WTC11 (cell line): ENCODE data around the gene PHB1. TPM values are rescaled to one million over a fixed set of nuclear protein-coding genes. Genes with fewer than 3 reads are reported as not detected.
"Not testable (repeated sequence)": the region's sequence is repeated elsewhere in the genome, so short reads cannot be mapped to it uniquely, and the experiment has no call there.

Source experiments
- ATAC-seq: fragments of 200-7000 bp; cut with Tn5 transposase; 2 replicates; pipeline ENCODE4 v1.10.0; 2021; ENCODE audit warnings: mild to moderate bottlenecking, moderate library complexity
- CTCF ChIA-PET: fragments of 300-600 bp; sonication (Branson Sonifier 250); formaldehyde crosslinking; loops from one replicate; lab custom pipeline; 2021; ENCODE audit warnings: antibody characterized with exemption; lab: Charles Lee
- POLR2A ChIA-PET: fragments of 350-600 bp; sonication (Branson Sonifier 250); formaldehyde crosslinking; loops from one replicate; lab custom pipeline; 2021; ENCODE audit warnings: antibody characterized with exemption; lab: Charles Lee
- DNase-seq: peaks from one replicate; pipeline ENCODE4 v3.0.0; 2021; ENCODE audit warnings: low spot score
- H3K27ac Mint-ChIP-seq: 2 replicates; pipeline ENCODE4 v1.8.0; 2021; ENCODE audit warnings: mixed read lengths
- H3K27me3 Mint-ChIP-seq: 2 replicates; pipeline ENCODE4 v1.8.0; 2021; ENCODE audit warnings: low read depth, mild to moderate bottlenecking, moderate library complexity, mixed read lengths
- H3K36me3 Mint-ChIP-seq: 2 replicates; pipeline ENCODE4 v1.8.0; 2021; ENCODE audit warnings: mixed read lengths
- H3K4me1 Mint-ChIP-seq: 2 replicates; pipeline ENCODE4 v1.8.0; 2022; ENCODE audit warnings: mixed read lengths
- H3K4me3 Mint-ChIP-seq: 2 replicates; pipeline ENCODE4 v1.8.0; 2021; ENCODE audit warnings: mild to moderate bottlenecking, moderate library complexity, mixed read lengths
- H3K9me3 Mint-ChIP-seq: 2 replicates; pipeline ENCODE4 v1.8.0; 2021; ENCODE audit warnings: mixed read lengths
- ELF4 ChIP-seq: sonication (generic); formaldehyde crosslinking; IDR thresholded peaks from 2 replicates; pipeline ENCODE4 v1.8.1; 2022; ENCODE audit warnings: low read depth, mild to moderate bottlenecking, moderate library complexity, missing genetic modification reagents
- FOXJ3 ChIP-seq: sonication (generic); formaldehyde crosslinking; IDR thresholded peaks from 2 replicates; pipeline ENCODE4 v1.9.0; 2021; ENCODE audit warnings: missing genetic modification reagents, mild to moderate bottlenecking, borderline replicate concordance
- FOXP1 ChIP-seq: sonication (generic); formaldehyde crosslinking; IDR thresholded peaks from 2 replicates; pipeline ENCODE4 v1.8.0; 2022; ENCODE audit warnings: missing genetic modification reagents, mild to moderate bottlenecking, moderate library complexity, borderline replicate concordance
- FOXP4 ChIP-seq: sonication (generic); formaldehyde crosslinking; IDR thresholded peaks from 2 replicates; pipeline ENCODE4 v1.8.0; 2022; ENCODE audit warnings: mild to moderate bottlenecking, missing genetic modification reagents
- HMGXB4 ChIP-seq: sonication (generic); formaldehyde crosslinking; IDR thresholded peaks from 2 replicates; pipeline ENCODE4 v1.8.1; 2023; ENCODE audit warnings: mild to moderate bottlenecking, moderate library complexity, missing genetic modification reagents
- NFATC4 ChIP-seq: fragments of 250-450 bp; sonication (Bioruptor Pico); IDR thresholded peaks from 2 replicates; pipeline ENCODE4 v1.9.0; 2021; ENCODE audit warnings: mild to moderate bottlenecking
- NFE2L1 ChIP-seq: sonication (generic); formaldehyde crosslinking; IDR thresholded peaks from 2 replicates; pipeline ENCODE4 v1.8.1; 2023; ENCODE audit warnings: missing genetic modification reagents
- NFYB ChIP-seq: sonication (generic); formaldehyde crosslinking; conservative IDR thresholded peaks from 2 replicates; pipeline ENCODE4 v1.8.0; 2022; ENCODE audit warnings: low read depth, missing genetic modification reagents
- RORB ChIP-seq: fragments of 250-450 bp; sonication (Bioruptor Pico); IDR thresholded peaks from 2 replicates; pipeline ENCODE4 v1.9.0; 2021; ENCODE audit warnings: mild to moderate bottlenecking
- SOX15 ChIP-seq: fragments of 250-450 bp; sonication (Bioruptor Pico); IDR thresholded peaks from 2 replicates; pipeline ENCODE4 v1.9.0; 2021; ENCODE audit warnings: mild to moderate bottlenecking
- TEAD1 ChIP-seq: sonication (generic); formaldehyde crosslinking; IDR thresholded peaks from 2 replicates; pipeline ENCODE4 v1.8.0; 2022; ENCODE audit warnings: mild to moderate bottlenecking, missing genetic modification reagents
- ZBTB43 ChIP-seq: sonication (generic); formaldehyde crosslinking; IDR thresholded peaks from 2 replicates; pipeline ENCODE4 v1.8.1; 2023; ENCODE audit warnings: mild to moderate bottlenecking, missing genetic modification reagents
- ZNF121 ChIP-seq: sonication (generic); formaldehyde crosslinking; IDR thresholded peaks from 2 replicates; pipeline ENCODE4 v1.8.0; 2023; ENCODE audit warnings: missing genetic modification reagents
- ZNF396 ChIP-seq: fragments of 250-450 bp; sonication (Bioruptor Pico); IDR thresholded peaks from 2 replicates; pipeline ENCODE4 v1.8.0; 2021; ENCODE audit warnings: mild to moderate bottlenecking, moderate library complexity, borderline replicate concordance
- ZSCAN18 ChIP-seq: fragments of 250-450 bp; sonication (Bioruptor Pico); IDR thresholded peaks from 2 replicates; pipeline ENCODE4 v2.1.2; 2022; ENCODE audit warnings: mild to moderate bottlenecking, moderate library complexity
- total RNA-seq: library from RNA; stranded (reverse); gene quantifications from 3 replicates; pipeline ENCODE4 v1.2.3, GENCODE V29; 2021

Gene PHB1
- total RNA-seq, 1 experiment from 2014 or later, result 375 TPM

GRCh38 chr17:49422714-49423113 lies 8.0 kb upstream of the PHB1 start:
- H3K4me1 Mint-ChIP-seq, result no peaks in the 10 kb centered on the region
- TF ChIP-seq ZBTB43 (no peak), TEAD1 (no peak), FOXP4 (no peak), ZSCAN18 (CRISPR knock-in tag) (no peak), ZNF396 (CRISPR knock-in tag) (no peak), FOXP1 (no peak), SOX15 (CRISPR knock-in tag) (no peak), RORB (CRISPR knock-in tag) (no peak), NFE2L1 (no peak), HMGXB4 (CRISPR knock-in tag) (no peak), FOXJ3 (CRISPR knock-in tag) (no peak), NFATC4 (no peak), ZNF121 (no peak), ELF4 (CRISPR knock-in tag) (no peak), NFYB (CRISPR knock-in tag) (no peak)
- TF ChIP-seq, all 79 proteins: peak for 0
- POLR2A ChIA-PET, result no interaction called here
- Mint-ChIP-seq H3K36me3 (peaks cover 15% of the 10 kb centered on the region), H3K27me3 (peaks cover 22% of the 10 kb centered on the region), H3K9me3 (peaks cover 45% of the 10 kb centered on the region), H3K4me3 (no peak overlapping the region), H3K27ac (no peak overlapping the region)
- DNase-seq (no peak), ATAC-seq (no peak)
- CTCF ChIA-PET, result no interaction called here

GRCh38 chr17:49419761-49420160 lies 5.1 kb upstream of the PHB1 start:
- H3K27me3 Mint-ChIP-seq, result peaks cover 17% of the 10 kb centered on the region
- DNase-seq, H3K4me3 Mint-ChIP-seq, ATAC-seq, POLR2A ChIA-PET, H3K4me1 Mint-ChIP-seq, H3K27ac Mint-ChIP-seq, CTCF ChIA-PET: not testable (repeated sequence)
- H3K9me3 Mint-ChIP-seq, result peaks cover 34% of the 10 kb centered on the region
- peaks cover 15% of the 10 kb centered on the region for H3K36me3 Mint-ChIP-seq

- Mint-ChIP-seq H3K36me3 (peaks cover 17% of the 10 kb centered on the region), H3K27me3 (peaks cover 12% of the 10 kb centered on the region), H3K9me3 (peaks cover 34% of the 10 kb centered on the region)
- H3K27ac Mint-ChIP-seq, H3K4me3 Mint-ChIP-seq, H3K4me1 Mint-ChIP-seq, ATAC-seq, CTCF ChIA-PET, DNase-seq: not testable (repeated sequence)
- POLR2A ChIA-PET, result interaction anchor here (0.7 kb wide), 1 partner anchor 108 kb away, joined by 4 read pairs; no protein-coding TSS in a partner anchor
Observed at GRCh38 chr17:49418754-49419740, 4.4 kb upstream of the PHB1 start.
